ENCODE data around the gene BEND2.

The BEND2 gene

GRCh38 chrX:18210470-18210869 lies 10.2 kb downstream of the BEND2 start:
- Histone ChIP-seq H3K4me1 (ENCODE audit: control insufficient read depth in 1 of 2, insufficient read depth in 1 of 2, low read depth in 1 of 2, low read length in 1 of 2) (no peaks in the 10 kb centered on the region), H3K4me3 (ENCODE audit: low read depth in 1 of 2, low read length in 1 of 2) (no peak overlapping the region), H3K36me3 (no peaks in the 10 kb centered on the region), H3K27ac (no peak overlapping the region), H3K9me3 (no peaks in the 10 kb centered on the region), H3K27me3 (no peaks in the 10 kb centered on the region)
- TF ChIP-seq, protein P1, sequence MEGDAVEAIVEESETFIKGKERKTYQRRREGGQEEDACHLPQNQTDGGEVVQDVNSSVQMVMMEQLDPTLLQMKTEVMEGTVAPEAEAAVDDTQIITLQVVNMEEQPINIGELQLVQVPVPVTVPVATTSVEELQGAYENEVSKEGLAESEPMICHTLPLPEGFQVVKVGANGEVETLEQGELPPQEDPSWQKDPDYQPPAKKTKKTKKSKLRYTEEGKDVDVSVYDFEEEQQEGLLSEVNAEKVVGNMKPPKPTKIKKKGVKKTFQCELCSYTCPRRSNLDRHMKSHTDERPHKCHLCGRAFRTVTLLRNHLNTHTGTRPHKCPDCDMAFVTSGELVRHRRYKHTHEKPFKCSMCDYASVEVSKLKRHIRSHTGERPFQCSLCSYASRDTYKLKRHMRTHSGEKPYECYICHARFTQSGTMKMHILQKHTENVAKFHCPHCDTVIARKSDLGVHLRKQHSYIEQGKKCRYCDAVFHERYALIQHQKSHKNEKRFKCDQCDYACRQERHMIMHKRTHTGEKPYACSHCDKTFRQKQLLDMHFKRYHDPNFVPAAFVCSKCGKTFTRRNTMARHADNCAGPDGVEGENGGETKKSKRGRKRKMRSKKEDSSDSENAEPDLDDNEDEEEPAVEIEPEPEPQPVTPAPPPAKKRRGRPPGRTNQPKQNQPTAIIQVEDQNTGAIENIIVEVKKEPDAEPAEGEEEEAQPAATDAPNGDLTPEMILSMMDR (IDR thresholded peaks at IDR 0.05), result no peak

- TF ChIP-seq, protein P1 (IDR thresholded peaks at IDR 0.05), result no peak
- H3K4me3 ChIP-seq (ENCODE audit: low read depth in 1 of 2, low read length in 1 of 2), result no peak overlapping the region
- no peaks in the 10 kb centered on the region for H3K36me3 ChIP-seq
- no peaks in the 10 kb centered on the region for H3K4me1 ChIP-seq (ENCODE audit: control insufficient read depth in 1 of 2, insufficient read depth in 1 of 2, low read depth in 1 of 2, low read length in 1 of 2)
- H3K9me3 ChIP-seq, result no peaks in the 10 kb centered on the region
- H3K27ac ChIP-seq, result no peak overlapping the region
- no peaks in the 10 kb centered on the region for H3K27me3 ChIP-seq
These were observed 14.0 kb downstream of the BEND2 start for GRCh38 chrX:18206657-18207056.

DNA sequence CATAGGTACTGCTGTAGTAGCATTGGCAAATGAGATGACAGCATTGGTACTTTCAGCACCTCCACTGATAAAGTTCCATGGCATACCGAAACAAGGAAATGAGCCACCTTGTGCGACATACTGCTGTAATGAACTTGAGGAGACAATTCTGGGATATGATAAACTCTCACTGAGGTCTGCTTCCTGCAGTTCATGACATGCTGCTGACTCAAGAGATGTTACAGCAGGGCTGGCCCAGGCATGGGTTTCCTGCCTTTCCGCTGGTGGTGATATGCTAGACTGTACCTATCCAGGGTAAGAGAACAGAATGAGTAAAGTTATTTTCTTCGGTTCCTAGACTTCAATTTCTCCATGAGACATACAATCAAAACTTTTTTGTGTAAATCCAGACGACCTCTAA lies 17.1 kb downstream of the BEND2 start:
- no peaks in the 10 kb centered on the region for H3K9me3 ChIP-seq
- no peak overlapping the region for H3K27ac ChIP-seq
- H3K36me3 ChIP-seq, result no peaks in the 10 kb centered on the region
- no peak overlapping the region for H3K4me3 ChIP-seq (ENCODE audit: low read depth in 1 of 2, low read length in 1 of 2)
- H3K4me1 ChIP-seq (ENCODE audit: control insufficient read depth in 1 of 2, insufficient read depth in 1 of 2, low read depth in 1 of 2, low read length in 1 of 2), result no peaks in the 10 kb centered on the region
- TF ChIP-seq, protein P1 (IDR thresholded peaks at IDR 0.05), result no peak
- no peaks in the 10 kb centered on the region for H3K27me3 ChIP-seq

GRCh38 chrX:18194688-18195087 lies 26.0 kb downstream of the BEND2 start:
- Histone ChIP-seq H3K4me3 (ENCODE audit: low read depth in 1 of 2, low read length in 1 of 2) (no peak overlapping the region), H3K27ac (no peak overlapping the region), H3K9me3 (no peaks in the 10 kb centered on the region), H3K36me3 (no peaks in the 10 kb centered on the region), H3K4me1 (ENCODE audit: control insufficient read depth in 1 of 2, insufficient read depth in 1 of 2, low read depth in 1 of 2, low read length in 1 of 2) (no peaks in the 10 kb centered on the region), H3K27me3 (no peaks in the 10 kb centered on the region)
- TF ChIP-seq, protein P1 (IDR thresholded peaks at IDR 0.05), result no peak

DNA sequence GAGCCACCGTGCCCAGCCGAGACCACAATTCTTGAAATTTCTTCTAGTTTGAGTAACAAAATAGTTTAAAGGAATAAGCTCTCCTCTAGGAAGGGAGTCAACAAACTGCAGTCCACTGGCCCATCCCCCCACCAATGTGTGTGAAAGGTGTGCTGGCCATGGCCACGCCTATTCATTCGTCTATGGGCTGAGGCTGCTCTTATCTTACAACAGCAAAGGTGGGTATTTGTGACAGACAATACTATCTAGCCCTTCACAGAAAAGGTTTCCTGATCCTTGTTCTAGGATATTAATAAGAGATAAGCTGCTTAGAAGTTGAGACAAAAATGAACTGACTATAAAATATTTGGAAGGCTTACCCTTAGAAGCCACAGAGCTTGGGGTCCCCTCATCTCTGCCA lies 41.2 kb downstream of the BEND2 start:
- H3K27ac ChIP-seq, result no peak overlapping the region
- no peaks in the 10 kb centered on the region for H3K4me1 ChIP-seq (ENCODE audit: control insufficient read depth in 1 of 2, insufficient read depth in 1 of 2, low read depth in 1 of 2, low read length in 1 of 2)
- no peaks in the 10 kb centered on the region for H3K36me3 ChIP-seq
- H3K9me3 ChIP-seq, result no peaks in the 10 kb centered on the region
- TF ChIP-seq, protein P1 (IDR thresholded peaks at IDR 0.05), result no peak
- no peak overlapping the region for H3K4me3 ChIP-seq (ENCODE audit: low read depth in 1 of 2, low read length in 1 of 2)
- no peaks in the 10 kb centered on the region for H3K27me3 ChIP-seq

- no peak overlapping the region for H3K4me3 ChIP-seq (ENCODE audit: low read depth in 1 of 2, low read length in 1 of 2)
- TF ChIP-seq, protein P1 (IDR thresholded peaks at IDR 0.05), result no peak
These were observed 45.7 kb downstream of the BEND2 start for GRCh38 chrX:18174971-18175370.

More at GRCh38 chrX:18174971-18175370, 45.7 kb downstream of the BEND2 start:
- Histone ChIP-seq H3K4me1 (ENCODE audit: control insufficient read depth in 1 of 2, insufficient read depth in 1 of 2, low read depth in 1 of 2, low read length in 1 of 2) (no peaks in the 10 kb centered on the region), H3K36me3 (no peaks in the 10 kb centered on the region), H3K9me3 (no peaks in the 10 kb centered on the region), H3K27me3 (no peaks in the 10 kb centered on the region), H3K27ac (no peak overlapping the region)
